GM06990 (cell line): Measurements from ENCODE around the gene ATP2B2.

Experiments
- DNase-seq: peaks from one replicate; pipeline ENCODE4 v3.0.0-alpha.2; 2011; ENCODE audit not compliant: insufficient read length; ENCODE audit errors: extremely low read depth
- H3K27me3 ChIP-seq: replicated peaks from 2 replicates; pipeline ENCODE4 v1.6.0; 2011; ENCODE audit warnings: low read length; ENCODE audit not compliant: control insufficient read depth, insufficient read depth
- H3K36me3 ChIP-seq: 2 replicates; pipeline ENCODE4 v1.5.1; 2011; ENCODE audit warnings: low read length; ENCODE audit not compliant: control insufficient read depth, insufficient read depth
- H3K4me3 ChIP-seq: replicated peaks from 2 replicates; pipeline ENCODE4 v1.5.1; 2011; ENCODE audit warnings: low read depth, mild to moderate bottlenecking, control low read depth, low read length
- CTCF ChIP-seq: IDR thresholded peaks from 2 replicates; pipeline ENCODE4 v1.5.1; 2011; ENCODE audit warnings: low read length, control low read depth, mild to moderate bottlenecking, inconsistent platforms; ENCODE audit not compliant: insufficient read depth, poor library complexity, severe bottlenecking

ATP2B2 gene

GRCh38 chr3:10474847-10475246, 30.5 kb downstream of the ATP2B2 start:
- DNase-seq: no peak
- no peak for TF ChIP-seq CTCF
- H3K36me3 ChIP-seq: no peaks in the 10 kb centered on the region
- 0 out of 2 replicates have a peak, but pooled peaks cover 1% of the 10 kb centered on the region for H3K27me3 ChIP-seq
- H3K4me3 ChIP-seq: no peak overlapping the region

- TF ChIP-seq CTCF: no peak
- H3K4me3 ChIP-seq: no peak overlapping the region
- H3K27me3 ChIP-seq: 0 out of 2 replicates have a peak, but pooled peaks cover 1% of the 10 kb centered on the region
- DNase-seq: no peak
- no peaks in the 10 kb centered on the region for H3K36me3 ChIP-seq
Observed at GRCh38 chr3:10474275-10474646, 31.1 kb downstream of the ATP2B2 start.

GRCh38 chr3:10473581-10474274, 31.7 kb downstream of the ATP2B2 start:
- DNase-seq: no peak
- Histone ChIP-seq H3K36me3 (no peaks in the 10 kb centered on the region), H3K4me3 (no peak overlapping the region), H3K27me3 (0 out of 2 replicates have a peak, but pooled peaks cover 1% of the 10 kb centered on the region)
- peak; percentile 2 for TF ChIP-seq CTCF

GRCh38 chr3:10472877-10473440, 32.4 kb downstream of the ATP2B2 start:
- H3K27me3 ChIP-seq: peaks cover 1% of the 10 kb centered on the region; the same call in 1 of the 2 replicates
- DNase-seq: no peak
- H3K36me3 ChIP-seq: no peaks in the 10 kb centered on the region
- no peak overlapping the region for H3K4me3 ChIP-seq
- no peak for TF ChIP-seq CTCF

- no peaks in the 10 kb centered on the region for H3K36me3 ChIP-seq
Observed at GRCh38 chr3:10471054-10471688, 34.2 kb downstream of the ATP2B2 start.

More at GRCh38 chr3:10471054-10471688, 34.2 kb downstream of the ATP2B2 start:
- Histone ChIP-seq H3K4me3 (no peak overlapping the region), H3K27me3 (peaks cover 1% of the 10 kb centered on the region; the same call in 1 of the 2 replicates)
- DNase-seq: no peak
- no peak for TF ChIP-seq CTCF
